Measurements from ENCODE around the gene GUCY2C.

GRCh38 chr12:14628771-14629170, 67.6 kb downstream of the GUCY2C start:
- TF ChIP-seq CTCF (conservative IDR thresholded peaks at IDR 0.05; ENCODE audit: low read depth, low read length), result no peak
- TF ChIP-seq EZH2 (IDR thresholded peaks at IDR 0.05; ENCODE audit: borderline replicate concordance, low read depth, low read length, poor library complexity, severe bottlenecking), result no peak
